ENCODE data around the gene RPS6KA5.

RPS6KA5 gene

DNA sequence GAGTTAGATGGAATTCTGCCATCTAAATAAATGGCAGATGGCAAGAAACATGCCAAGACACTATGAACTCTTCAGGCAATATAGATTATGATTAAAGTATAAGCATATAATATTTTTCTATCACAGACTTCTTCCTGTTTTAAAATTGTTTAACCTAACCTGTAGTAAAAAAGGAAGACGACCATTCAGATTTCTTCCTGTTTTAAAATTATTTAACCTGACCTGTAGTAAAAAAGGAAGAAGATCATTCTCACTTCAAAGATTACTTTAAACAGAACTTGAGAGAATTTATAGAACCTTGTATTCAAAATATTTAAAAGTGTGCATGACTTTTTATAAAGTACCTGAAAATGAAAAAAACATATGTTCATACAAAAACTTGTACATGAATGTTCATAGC lies 63.5 kb downstream of the RPS6KA5 start:
- TF ChIP-seq, protein P1, sequence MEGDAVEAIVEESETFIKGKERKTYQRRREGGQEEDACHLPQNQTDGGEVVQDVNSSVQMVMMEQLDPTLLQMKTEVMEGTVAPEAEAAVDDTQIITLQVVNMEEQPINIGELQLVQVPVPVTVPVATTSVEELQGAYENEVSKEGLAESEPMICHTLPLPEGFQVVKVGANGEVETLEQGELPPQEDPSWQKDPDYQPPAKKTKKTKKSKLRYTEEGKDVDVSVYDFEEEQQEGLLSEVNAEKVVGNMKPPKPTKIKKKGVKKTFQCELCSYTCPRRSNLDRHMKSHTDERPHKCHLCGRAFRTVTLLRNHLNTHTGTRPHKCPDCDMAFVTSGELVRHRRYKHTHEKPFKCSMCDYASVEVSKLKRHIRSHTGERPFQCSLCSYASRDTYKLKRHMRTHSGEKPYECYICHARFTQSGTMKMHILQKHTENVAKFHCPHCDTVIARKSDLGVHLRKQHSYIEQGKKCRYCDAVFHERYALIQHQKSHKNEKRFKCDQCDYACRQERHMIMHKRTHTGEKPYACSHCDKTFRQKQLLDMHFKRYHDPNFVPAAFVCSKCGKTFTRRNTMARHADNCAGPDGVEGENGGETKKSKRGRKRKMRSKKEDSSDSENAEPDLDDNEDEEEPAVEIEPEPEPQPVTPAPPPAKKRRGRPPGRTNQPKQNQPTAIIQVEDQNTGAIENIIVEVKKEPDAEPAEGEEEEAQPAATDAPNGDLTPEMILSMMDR (IDR thresholded peaks at IDR 0.05; ENCODE audit: low read depth, low read length), result no peak
- no peak for DNase-seq (ENCODE audit: extremely low read depth, low read depth)

DNA sequence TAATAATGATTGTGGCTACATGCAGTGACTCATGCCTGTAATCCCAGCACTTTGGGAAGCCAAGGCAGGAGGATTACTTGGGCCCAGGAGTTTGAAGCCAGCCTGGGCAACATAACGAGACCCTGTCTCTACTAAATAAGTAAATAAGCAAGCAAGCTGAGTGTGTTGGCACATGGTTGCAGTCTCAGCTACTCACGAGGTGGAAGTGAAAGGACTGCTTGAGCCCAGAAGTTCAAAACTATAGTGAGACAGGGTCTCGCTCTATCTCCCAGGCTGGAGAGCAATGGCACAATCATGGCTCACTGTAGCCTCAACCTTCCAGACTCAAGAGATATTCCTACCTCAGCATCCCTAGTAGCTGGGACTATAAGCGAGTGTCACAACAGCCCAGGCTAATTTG lies 64.7 kb downstream of the RPS6KA5 start:
- TF ChIP-seq, protein P1 (IDR thresholded peaks at IDR 0.05; ENCODE audit: low read depth, low read length), result no peak
- DNase-seq (ENCODE audit: extremely low read depth, low read depth), result no peak

- no peak for DNase-seq (ENCODE audit: extremely low read depth, low read depth)
- TF ChIP-seq, protein P1 (IDR thresholded peaks at IDR 0.05; ENCODE audit: low read depth, low read length), result no peak
These were observed 66.6 kb downstream of the RPS6KA5 start for GRCh38 chr14:90993792-90994191.

- TF ChIP-seq, protein P1 (IDR thresholded peaks at IDR 0.05; ENCODE audit: low read depth, low read length), result no peak
- DNase-seq (ENCODE audit: extremely low read depth, low read depth), result no peak
These were observed 68.6 kb downstream of the RPS6KA5 start for GRCh38 chr14:90991690-90992443.

- DNase-seq (ENCODE audit: extremely low read depth, low read depth), result no peak
- TF ChIP-seq, protein P1 (IDR thresholded peaks at IDR 0.05; ENCODE audit: low read depth, low read length), result no peak
These were observed 70.3 kb downstream of the RPS6KA5 start for GRCh38 chr14:90990141-90990540.

- TF ChIP-seq, protein P1 (IDR thresholded peaks at IDR 0.05; ENCODE audit: low read depth, low read length), result no peak
These were observed 73.3 kb downstream of the RPS6KA5 start for GRCh38 chr14:90987140-90987539.

DNA sequence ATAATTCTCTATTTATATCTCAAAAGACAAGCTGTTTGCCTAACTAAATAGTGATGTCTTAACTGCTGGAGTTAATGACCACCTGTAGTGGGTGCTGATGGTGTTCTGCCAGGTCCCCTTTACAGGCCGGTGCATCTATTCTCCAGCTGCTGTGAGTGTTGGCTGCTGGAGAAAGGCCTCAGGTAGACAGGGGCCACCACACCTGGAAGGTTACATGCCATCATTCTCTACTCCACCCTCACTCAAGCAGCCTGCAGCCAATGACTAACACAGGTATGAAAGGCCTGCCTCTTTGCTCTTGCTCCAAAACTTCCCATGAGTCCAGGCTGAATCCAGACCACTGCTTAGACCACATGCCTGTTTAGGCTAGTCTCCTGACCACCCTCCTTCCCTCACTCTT lies 73.9 kb downstream of the RPS6KA5 start:
- TF ChIP-seq, protein P1 (IDR thresholded peaks at IDR 0.05; ENCODE audit: low read depth, low read length), result no peak
- no peak for DNase-seq (ENCODE audit: extremely low read depth, low read depth)

More at GRCh38 chr14:90987140-90987539, 73.3 kb downstream of the RPS6KA5 start:
- DNase-seq (ENCODE audit: extremely low read depth, low read depth), result no peak

Measured in AG09319 (cell line).